Peyer's patch (tissue), 4 donors: Measurements from ENCODE around the gene HK2. TPM values are rescaled to one million over a fixed set of nuclear protein-coding genes. Genes with fewer than 3 reads are reported as not detected.
A peak's percentile ranks its signal among the peaks of the same experiment; 100 is the strongest.

ENCODE experiments used
- DNase-seq, 3 donors: peaks; one replicate each; pipeline ENCODE4 v3.0.0-alpha.2; 2017 to 2019
- H3K27ac ChIP-seq, 4 donors: fragments of 200-600 bp; sonication (generic); one replicate each; pipeline ENCODE4 v1.5.1; 2016 to 2019
- H3K27me3 ChIP-seq, 2 donors: fragments of 200-600 bp; sonication (generic); one replicate each; pipeline ENCODE4 v1.5.1; 2019
- H3K36me3 ChIP-seq, 3 donors: fragments of 200-600 bp; sonication (generic); one replicate each; pipeline ENCODE4 v1.5.1; 2016 to 2019
- H3K4me1 ChIP-seq, 4 donors: fragments of 200-600 bp; sonication (generic); one replicate each; pipeline ENCODE4 v1.5.1; 2016 to 2019
- H3K4me3 ChIP-seq, 4 donors: fragments of 200-600 bp; sonication (generic); 1 replicate in 3 of 4; 2 replicates in 1 of 4; pipeline ENCODE4 v1.5.1; 2016 to 2019; ENCODE audit warnings: mild to moderate bottlenecking in 1 of 4
- H3K9me3 ChIP-seq, 4 donors: fragments of 200-600 bp; sonication (generic); one replicate each; pipeline ENCODE4 v1.5.1; 2016 to 2019; ENCODE audit warnings: mild to moderate bottlenecking in 1 of 4
- POLR2A ChIP-seq, 2 donors: fragments of 450-650 bp; IDR thresholded peaks; one replicate each; pipeline ENCODE4 v1.5.1; 2017; ENCODE audit warnings: antibody characterized with exemption in 2 of 2, mild to moderate bottlenecking in 2 of 2, moderate library complexity in 2 of 2
- total RNA-seq, 4 donors: library from RNA; depleted of rRNA; stranded (reverse); fragments of >200 nt; gene quantifications; one replicate each; pipeline ENCODE4 v1.1.0, GENCODE V29; 2016
- TF ChIP-seq, protein P1 (sequence below), 6 experiments: fragments of 450-650 bp in 4 of 6; fragments of 200-600 bp in 2 of 6; sonication (generic) in 1 of 6; IDR thresholded peaks; one replicate each; pipeline ENCODE4 v1.5.1; 2017 to 2019; ENCODE audit warnings: antibody characterized with exemption in 6 of 6, mild to moderate bottlenecking in 3 of 6, moderate library complexity in 1 of 6

Gene HK2
- total RNA-seq, 4 donors from 2014 or later = 9.9 to 39.9 (median 24.8) TPM

DNA sequence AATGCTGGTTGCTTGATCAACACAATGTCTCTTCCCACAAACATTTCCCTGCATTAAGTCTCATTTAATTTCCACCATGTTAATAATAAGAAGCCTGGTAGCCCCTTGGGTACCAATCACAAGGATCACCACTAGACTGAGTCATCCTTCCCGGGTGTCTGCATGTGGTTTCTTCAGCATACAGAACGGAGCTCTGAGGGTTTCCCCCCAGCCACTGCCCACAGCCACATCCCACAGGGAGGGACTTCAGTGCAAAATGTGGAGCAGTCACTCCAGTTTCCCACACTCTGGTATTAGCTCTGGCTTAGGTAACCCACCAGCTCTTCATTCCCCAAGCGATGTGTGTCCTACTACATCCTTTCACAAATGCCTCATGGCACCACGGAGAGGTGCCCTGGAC is 81.8 kb downstream of the HK2 start:
- TF ChIP-seq, protein P1, sequence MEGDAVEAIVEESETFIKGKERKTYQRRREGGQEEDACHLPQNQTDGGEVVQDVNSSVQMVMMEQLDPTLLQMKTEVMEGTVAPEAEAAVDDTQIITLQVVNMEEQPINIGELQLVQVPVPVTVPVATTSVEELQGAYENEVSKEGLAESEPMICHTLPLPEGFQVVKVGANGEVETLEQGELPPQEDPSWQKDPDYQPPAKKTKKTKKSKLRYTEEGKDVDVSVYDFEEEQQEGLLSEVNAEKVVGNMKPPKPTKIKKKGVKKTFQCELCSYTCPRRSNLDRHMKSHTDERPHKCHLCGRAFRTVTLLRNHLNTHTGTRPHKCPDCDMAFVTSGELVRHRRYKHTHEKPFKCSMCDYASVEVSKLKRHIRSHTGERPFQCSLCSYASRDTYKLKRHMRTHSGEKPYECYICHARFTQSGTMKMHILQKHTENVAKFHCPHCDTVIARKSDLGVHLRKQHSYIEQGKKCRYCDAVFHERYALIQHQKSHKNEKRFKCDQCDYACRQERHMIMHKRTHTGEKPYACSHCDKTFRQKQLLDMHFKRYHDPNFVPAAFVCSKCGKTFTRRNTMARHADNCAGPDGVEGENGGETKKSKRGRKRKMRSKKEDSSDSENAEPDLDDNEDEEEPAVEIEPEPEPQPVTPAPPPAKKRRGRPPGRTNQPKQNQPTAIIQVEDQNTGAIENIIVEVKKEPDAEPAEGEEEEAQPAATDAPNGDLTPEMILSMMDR (IDR thresholded peaks at IDR 0.05) = no peak
- TF ChIP-seq POLR2A (IDR thresholded peaks at IDR 0.05) = no peak
- H3K4me3 ChIP-seq = no peak overlapping the region
- H3K4me1 ChIP-seq = no peaks in the 10 kb centered on the region
- H3K9me3 ChIP-seq = no peaks in the 10 kb centered on the region
- H3K27ac ChIP-seq = no peak overlapping the region
- no peaks in the 10 kb centered on the region for H3K36me3 ChIP-seq
- H3K27me3 ChIP-seq = no peaks in the 10 kb centered on the region
- no peak for DNase-seq

DNA sequence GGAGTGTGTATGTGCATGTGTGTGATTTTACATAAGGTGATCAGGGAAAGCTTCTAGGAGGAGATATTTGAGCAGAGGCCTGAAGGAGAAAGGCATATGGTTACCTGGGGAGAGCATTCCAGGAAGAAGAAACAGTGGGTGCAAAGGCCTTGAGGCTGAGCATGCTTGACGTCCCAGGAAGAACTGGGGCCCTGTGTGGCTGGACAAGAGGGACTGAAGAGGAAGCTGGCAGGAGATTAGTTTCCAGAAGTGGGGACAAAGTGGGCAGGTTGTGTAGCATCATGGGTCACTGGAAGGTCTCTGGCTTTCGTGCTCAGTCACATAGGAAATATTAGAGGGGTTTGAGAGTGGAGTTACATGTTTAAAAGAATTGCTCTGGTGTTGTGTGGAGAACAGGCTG is 82.5 kb downstream of the HK2 start:
- no peaks in the 10 kb centered on the region for H3K9me3 ChIP-seq
- no peak overlapping the region for H3K27ac ChIP-seq
- TF ChIP-seq, protein P1 (IDR thresholded peaks at IDR 0.05) = no peak
- TF ChIP-seq POLR2A (IDR thresholded peaks at IDR 0.05) = no peak
- H3K36me3 ChIP-seq = no peaks in the 10 kb centered on the region
- DNase-seq = no peak
- H3K4me3 ChIP-seq = no peak overlapping the region
- no peaks in the 10 kb centered on the region for H3K27me3 ChIP-seq
- no peaks in the 10 kb centered on the region for H3K4me1 ChIP-seq

DNA sequence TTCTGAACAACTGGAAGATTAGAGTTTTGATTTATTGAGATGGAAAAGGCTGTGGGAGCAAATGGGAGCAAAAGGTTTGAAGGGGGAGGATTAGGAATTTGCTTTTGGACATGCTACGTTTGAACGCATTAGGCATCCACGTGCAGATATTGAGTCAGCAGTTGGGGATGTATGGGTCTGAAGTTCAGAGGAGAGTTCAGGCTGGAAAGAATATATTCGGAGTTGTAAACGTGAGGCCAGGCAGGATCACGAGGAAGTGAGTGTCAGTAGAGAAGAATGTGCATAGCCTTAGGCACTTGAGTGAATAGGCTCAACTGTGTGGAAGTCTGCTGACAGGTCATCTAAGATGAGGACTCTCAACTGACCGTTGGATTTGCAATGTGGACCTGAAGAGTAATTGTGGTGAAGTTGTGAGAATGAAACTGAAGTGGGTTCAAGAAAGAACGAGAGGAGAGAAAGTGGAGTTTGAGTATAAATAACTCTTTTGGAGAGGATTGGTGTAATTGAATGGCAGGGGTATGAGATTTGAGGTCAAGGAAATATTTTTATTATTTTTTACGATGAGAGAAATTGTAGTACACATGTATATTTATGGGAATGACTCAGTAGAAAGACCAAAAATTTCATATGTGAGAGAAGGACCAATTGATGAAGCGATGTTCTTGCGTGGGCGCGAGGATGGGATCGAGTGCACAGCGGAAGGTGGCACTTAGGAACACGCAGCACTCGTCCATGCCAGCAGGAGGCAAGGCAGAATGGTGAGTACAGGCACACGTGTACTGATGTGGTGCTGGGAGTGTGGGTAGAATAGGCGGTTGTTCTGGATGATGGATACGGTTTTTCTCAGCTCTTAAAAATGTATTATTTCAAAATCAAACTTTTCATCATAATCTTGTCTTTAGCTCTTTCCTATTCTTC is 84.0 kb downstream of the HK2 start:
- H3K27ac ChIP-seq = no peak overlapping the region
- H3K36me3 ChIP-seq = no peaks in the 10 kb centered on the region
- no peak for TF ChIP-seq POLR2A (IDR thresholded peaks at IDR 0.05)
- no peaks in the 10 kb centered on the region for H3K9me3 ChIP-seq
- H3K27me3 ChIP-seq = no peaks in the 10 kb centered on the region
- DNase-seq = peak in 1 of 3 donors; percentile 55
- H3K4me1 ChIP-seq = no peaks in the 10 kb centered on the region
- H3K4me3 ChIP-seq = no peak overlapping the region

DNA sequence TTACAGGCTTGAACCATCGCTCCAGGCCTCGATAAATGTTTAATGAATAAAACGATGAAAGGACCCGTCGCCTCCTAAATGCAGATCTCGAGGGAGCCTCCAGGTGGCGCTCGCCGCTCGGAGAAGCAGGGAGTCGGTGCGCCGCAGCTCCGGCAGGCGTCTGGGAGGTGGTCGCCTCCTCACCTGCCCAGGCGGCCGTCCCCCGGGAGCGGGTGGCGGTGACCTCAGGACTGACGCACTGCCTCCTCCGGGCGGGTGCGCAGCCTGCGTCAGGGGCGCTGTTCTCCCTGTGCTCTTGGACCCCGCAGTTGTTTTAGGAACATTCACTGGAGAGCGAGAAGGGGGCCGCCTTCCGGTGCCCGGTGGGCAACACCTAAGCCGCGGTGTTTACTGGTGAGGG is 85.9 kb downstream of the HK2 start:
- TF ChIP-seq POLR2A (IDR thresholded peaks at IDR 0.05) = no peak
- TF ChIP-seq, protein P1 (IDR thresholded peaks at IDR 0.05) = peak; percentile 62 to 92 (median 86)
- H3K27me3 ChIP-seq = no peaks in the 10 kb centered on the region
- H3K36me3 ChIP-seq = no peaks in the 10 kb centered on the region
- H3K9me3 ChIP-seq = no peaks in the 10 kb centered on the region
- H3K4me3 ChIP-seq = peak overlapping the region; percentile 2 to 54 (median 32)
- DNase-seq = peak; percentile 52 to 80 (median 80)
- H3K27ac ChIP-seq = no peak overlapping the region
- H3K4me1 ChIP-seq = no peaks in the 10 kb centered on the region

DNA sequence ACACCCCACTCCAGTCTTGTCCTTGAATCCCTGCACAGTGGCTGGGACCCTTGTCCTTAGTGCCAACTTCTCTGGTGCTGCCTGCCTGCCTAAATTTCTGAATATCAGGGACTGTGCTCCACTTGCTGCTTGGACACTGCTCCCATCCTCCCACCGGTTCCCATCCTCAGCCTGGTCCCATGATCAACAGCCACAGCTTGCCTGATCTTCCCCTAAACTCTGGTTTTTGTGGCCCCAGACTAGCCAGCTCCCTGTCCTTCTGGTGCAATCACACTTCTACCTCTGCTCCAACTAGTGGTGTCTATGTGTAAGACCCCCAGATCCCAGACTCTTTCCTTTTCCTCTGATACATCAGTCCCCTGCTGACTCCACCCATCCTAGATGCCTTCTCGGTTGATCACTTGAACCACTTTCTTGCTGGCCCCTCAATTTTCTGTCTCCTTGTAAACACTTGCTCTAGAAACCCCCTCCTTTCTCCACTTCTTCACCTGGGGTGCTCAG is 87.4 kb downstream of the HK2 start:
- H3K4me3 ChIP-seq = no peak overlapping the region
- no peaks in the 10 kb centered on the region for H3K9me3 ChIP-seq
- H3K36me3 ChIP-seq = no peaks in the 10 kb centered on the region
- TF ChIP-seq, protein P1 (IDR thresholded peaks at IDR 0.05) = no peak
- TF ChIP-seq POLR2A (IDR thresholded peaks at IDR 0.05) = no peak
- H3K27ac ChIP-seq = no peak overlapping the region
- no peaks in the 10 kb centered on the region for H3K27me3 ChIP-seq
- DNase-seq = no peak
- no peaks in the 10 kb centered on the region for H3K4me1 ChIP-seq

DNA sequence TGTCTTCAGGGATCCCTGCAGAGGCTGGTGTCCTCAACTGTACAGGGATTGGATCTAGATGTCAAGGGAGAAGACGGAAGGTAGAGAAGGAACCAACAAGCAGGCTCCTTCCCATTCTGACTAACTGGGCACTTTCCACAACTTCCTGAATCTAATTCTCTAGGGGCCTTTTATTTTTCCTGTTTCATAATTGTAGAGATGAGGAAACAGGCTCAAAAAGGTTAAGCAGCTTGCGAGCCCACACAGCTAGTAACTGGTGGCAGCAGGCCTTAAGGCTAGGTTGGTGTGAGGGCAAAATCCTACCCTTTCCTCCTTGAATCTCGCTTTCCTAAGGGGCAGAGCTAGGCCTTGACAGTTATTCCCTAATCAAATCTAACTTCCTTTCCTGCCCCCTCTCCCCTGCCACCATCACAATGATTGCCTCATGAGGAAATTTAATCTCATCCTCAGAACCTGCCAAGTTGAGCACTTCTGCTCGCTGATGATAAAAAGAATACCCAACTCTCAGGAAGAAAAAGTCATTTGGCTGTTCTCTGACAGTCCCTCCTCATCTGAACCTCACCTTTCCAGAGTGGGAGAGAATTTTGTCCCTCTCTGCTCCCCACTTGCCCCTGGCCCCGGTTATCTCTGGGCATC is 88.8 kb downstream of the HK2 start:
- Histone ChIP-seq H3K4me3 (no peak overlapping the region), H3K4me1 (no peaks in the 10 kb centered on the region), H3K36me3 (no peaks in the 10 kb centered on the region), H3K27ac (no peak overlapping the region), H3K9me3 (no peaks in the 10 kb centered on the region), H3K27me3 (no peaks in the 10 kb centered on the region)
- TF ChIP-seq POLR2A (IDR thresholded peaks at IDR 0.05) = no peak
- TF ChIP-seq, protein P1 (IDR thresholded peaks at IDR 0.05) = no peak
- no peak for DNase-seq
